Glutamatergic neuron (in vitro differentiated cells): Measurements from ENCODE around the gene VAV2. TPM values are rescaled to one million over a fixed set of nuclear protein-coding genes. Genes with fewer than 3 reads are reported as not detected.

Experiments used
- DNase-seq: peaks from one replicate; pipeline ENCODE4 v3.0.0; 2022
- H3K27ac Mint-ChIP-seq: one replicate; pipeline ENCODE4 v1.8.0; 2020; ENCODE audit warnings: mild to moderate bottlenecking, mixed read lengths, inconsistent platforms; ENCODE audit not compliant: unreplicated experiment
- H3K27me3 Mint-ChIP-seq: one replicate; pipeline ENCODE4 v1.8.0; 2020; ENCODE audit warnings: mild to moderate bottlenecking, moderate library complexity, mixed read lengths, inconsistent platforms; ENCODE audit not compliant: unreplicated experiment
- H3K36me3 Mint-ChIP-seq: one replicate; pipeline ENCODE4 v1.8.0; 2020; ENCODE audit warnings: mild to moderate bottlenecking, mixed read lengths, inconsistent platforms; ENCODE audit not compliant: unreplicated experiment
- H3K4me1 Mint-ChIP-seq: one replicate; pipeline ENCODE4 v1.8.0; 2020; ENCODE audit warnings: mild to moderate bottlenecking, low read depth, mixed read lengths, inconsistent platforms; ENCODE audit not compliant: unreplicated experiment
- H3K4me3 Mint-ChIP-seq: one replicate; pipeline ENCODE4 v1.8.0; 2020; ENCODE audit warnings: mild to moderate bottlenecking, mixed read lengths, inconsistent platforms; ENCODE audit not compliant: unreplicated experiment
- H3K9me3 Mint-ChIP-seq: one replicate; pipeline ENCODE4 v1.8.0; 2020; ENCODE audit warnings: mild to moderate bottlenecking, moderate library complexity, mixed read lengths, inconsistent platforms; ENCODE audit not compliant: unreplicated experiment
- total RNA-seq: library from RNA; stranded (reverse); fragmentation: NEBNext Ultra II Directional; extraction: Animal tissue kit (Norgen Biotek cat#: 25700); gene quantifications from one replicate; pipeline ENCODE4 v1.2.1, GENCODE V29; 2021; ENCODE audit not compliant: unreplicated experiment
- TF ChIP-seq, protein P1 (sequence below): fragments of 200-600 bp; sonication (generic); IDR thresholded peaks from one replicate; pipeline ENCODE4 v1.5.0; 2021; ENCODE audit not compliant: partially characterized antibody, unreplicated experiment

The VAV2 gene
- total RNA-seq, 1 donor from 2014 or later, result 270 TPM

DNA sequence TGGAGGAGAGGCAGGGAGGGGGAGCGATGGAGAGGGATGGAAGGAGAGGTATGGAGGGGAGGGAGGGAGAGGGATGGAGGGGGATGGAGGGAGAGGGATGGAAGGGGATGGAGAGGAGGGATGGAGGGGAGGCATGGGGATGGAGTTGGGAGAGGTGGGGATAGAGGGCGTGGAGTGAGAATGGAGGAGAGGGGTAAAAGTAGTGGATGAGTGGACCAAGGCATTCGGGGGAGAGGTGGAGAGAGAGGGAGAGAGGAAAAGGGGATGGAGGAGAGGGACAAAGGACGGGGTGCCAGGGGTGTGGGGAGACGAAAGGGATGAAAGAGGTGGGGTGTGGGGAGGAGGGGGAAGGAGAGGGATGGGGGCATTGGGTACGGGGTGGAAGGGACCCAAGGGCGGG lies 100.4 kb downstream of the VAV2 start:
- H3K4me3 Mint-ChIP-seq, result no peak overlapping the region
- no peak overlapping the region for H3K27ac Mint-ChIP-seq
- DNase-seq, result no peak
- H3K36me3 Mint-ChIP-seq, result peaks cover 5% of the 10 kb centered on the region
- H3K9me3 Mint-ChIP-seq, result peaks cover 50% of the 10 kb centered on the region
- H3K4me1 Mint-ChIP-seq, result peaks cover 55% of the 10 kb centered on the region
- TF ChIP-seq, protein P1, sequence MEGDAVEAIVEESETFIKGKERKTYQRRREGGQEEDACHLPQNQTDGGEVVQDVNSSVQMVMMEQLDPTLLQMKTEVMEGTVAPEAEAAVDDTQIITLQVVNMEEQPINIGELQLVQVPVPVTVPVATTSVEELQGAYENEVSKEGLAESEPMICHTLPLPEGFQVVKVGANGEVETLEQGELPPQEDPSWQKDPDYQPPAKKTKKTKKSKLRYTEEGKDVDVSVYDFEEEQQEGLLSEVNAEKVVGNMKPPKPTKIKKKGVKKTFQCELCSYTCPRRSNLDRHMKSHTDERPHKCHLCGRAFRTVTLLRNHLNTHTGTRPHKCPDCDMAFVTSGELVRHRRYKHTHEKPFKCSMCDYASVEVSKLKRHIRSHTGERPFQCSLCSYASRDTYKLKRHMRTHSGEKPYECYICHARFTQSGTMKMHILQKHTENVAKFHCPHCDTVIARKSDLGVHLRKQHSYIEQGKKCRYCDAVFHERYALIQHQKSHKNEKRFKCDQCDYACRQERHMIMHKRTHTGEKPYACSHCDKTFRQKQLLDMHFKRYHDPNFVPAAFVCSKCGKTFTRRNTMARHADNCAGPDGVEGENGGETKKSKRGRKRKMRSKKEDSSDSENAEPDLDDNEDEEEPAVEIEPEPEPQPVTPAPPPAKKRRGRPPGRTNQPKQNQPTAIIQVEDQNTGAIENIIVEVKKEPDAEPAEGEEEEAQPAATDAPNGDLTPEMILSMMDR, result no peak
- H3K27me3 Mint-ChIP-seq, result peaks cover 26% of the 10 kb centered on the region

- peaks cover 4% of the 10 kb centered on the region for H3K36me3 Mint-ChIP-seq
- H3K27ac Mint-ChIP-seq, result peak overlapping the region; percentile 95
- H3K9me3 Mint-ChIP-seq, result peaks cover 55% of the 10 kb centered on the region
- H3K27me3 Mint-ChIP-seq, result peaks cover 30% of the 10 kb centered on the region
- TF ChIP-seq, protein P1, result no peak
- no peak for DNase-seq
- H3K4me3 Mint-ChIP-seq, result peak overlapping the region; percentile 56
- H3K4me1 Mint-ChIP-seq, result peaks cover 60% of the 10 kb centered on the region
Measured at GRCh38 chr9:133890583-133890982, 101.5 kb downstream of the VAV2 start.

DNA sequence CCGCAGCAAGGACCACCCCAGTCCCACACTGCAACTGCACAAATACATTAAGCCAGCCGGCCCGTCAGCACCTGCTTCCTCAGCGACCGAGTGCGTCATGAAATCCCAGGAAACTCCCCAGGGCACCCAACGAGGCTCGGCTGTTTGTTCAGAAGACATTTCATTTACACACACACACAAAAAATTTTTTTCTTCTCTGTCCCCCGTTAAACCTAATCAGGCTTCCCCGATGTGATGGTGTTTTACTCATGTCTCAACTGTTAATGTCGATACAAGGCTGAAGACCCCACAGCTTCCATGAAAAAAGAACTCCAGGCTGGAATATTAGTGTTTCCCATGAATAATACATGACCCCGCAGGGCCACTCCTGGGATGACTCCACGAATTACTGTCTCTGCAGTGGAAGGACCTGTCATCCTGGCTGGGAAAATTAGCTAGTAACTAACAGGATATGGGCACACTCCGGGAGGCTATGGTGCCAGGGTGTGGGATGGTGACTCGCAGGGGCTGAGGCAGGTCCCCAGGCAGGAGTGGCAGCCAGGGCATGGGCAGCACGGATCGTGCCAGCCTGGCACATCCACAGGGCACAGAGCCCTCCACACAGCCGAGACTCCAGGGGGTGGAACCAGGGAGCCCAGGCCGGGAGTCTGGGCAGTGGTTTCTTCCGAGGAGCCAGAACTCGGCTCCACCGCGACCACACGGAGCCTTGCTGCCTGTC lies 102.4 kb downstream of the VAV2 start:
- Mint-ChIP-seq H3K9me3 (peaks cover 59% of the 10 kb centered on the region), H3K27me3 (peaks cover 30% of the 10 kb centered on the region), H3K27ac (peak overlapping the region; percentile 95), H3K4me1 (peaks cover 63% of the 10 kb centered on the region), H3K36me3 (no peaks in the 10 kb centered on the region), H3K4me3 (peak overlapping the region; percentile 81)
- peak; percentile 80 for DNase-seq
- TF ChIP-seq, protein P1, result no peak

- TF ChIP-seq, protein P1, result no peak
- Mint-ChIP-seq H3K9me3 (peaks cover 58% of the 10 kb centered on the region), H3K27me3 (peaks cover 27% of the 10 kb centered on the region), H3K4me1 (peaks cover 64% of the 10 kb centered on the region), H3K36me3 (no peaks in the 10 kb centered on the region), H3K27ac (peak overlapping the region; percentile 95), H3K4me3 (peak overlapping the region; percentile 81)
- DNase-seq, result peak; percentile 79
Measured at GRCh38 chr9:133888809-133889491, 103.2 kb downstream of the VAV2 start.
